Lung (tissue), 12 donors: ENCODE data around the gene NXPH2. TPM values are rescaled to one million over a fixed set of nuclear protein-coding genes. Genes with fewer than 3 reads are reported as not detected.

Experiments
- ATAC-seq: fragments of 200-7000 bp; cut with Tn5 transposase; one replicate; pipeline ENCODE4 v1.9.1; 2020; ENCODE audit warnings: moderate number of reproducible peaks; ENCODE audit not compliant: insufficient read depth, low FRiP score
- DNase-seq, 3 donors: peaks; one replicate each; pipeline ENCODE4 v3.0.0-alpha.2; 2013 to 2017
- H3K27ac ChIP-seq, 2 donors: one replicate each; pipeline ENCODE4 v1.5.1; 2013; ENCODE audit warnings: mild to moderate bottlenecking in 2 of 2, moderate library complexity in 2 of 2, control low read depth in 1 of 2, inconsistent platforms in 1 of 2, low read depth in 1 of 2, low read length in 1 of 2
- H3K27me3 ChIP-seq, 3 donors: one replicate each; pipeline ENCODE4 v1.5.1; 2013; ENCODE audit warnings: low read length in 2 of 3; ENCODE audit not compliant: control insufficient read depth in 3 of 3, insufficient read depth in 3 of 3
- H3K36me3 ChIP-seq, 4 donors: one replicate each; pipeline ENCODE4 v1.5.1; 2013; ENCODE audit warnings: low read length in 4 of 4, mild to moderate bottlenecking in 1 of 4, moderate library complexity in 1 of 4; ENCODE audit not compliant: control insufficient read depth in 4 of 4, insufficient read depth in 4 of 4
- H3K4me1 ChIP-seq, 5 donors: one replicate each; pipeline ENCODE4 v1.5.1; 2013; ENCODE audit warnings: low read length in 5 of 5, mild to moderate bottlenecking in 2 of 5, moderate library complexity in 1 of 5; ENCODE audit not compliant: control insufficient read depth in 5 of 5, insufficient read depth in 5 of 5
- H3K4me3 ChIP-seq: one replicate; pipeline ENCODE4 v1.5.1; 2013; ENCODE audit warnings: mild to moderate bottlenecking, control low read depth, moderate library complexity
- H3K9ac ChIP-seq, 2 donors: one replicate each; pipeline ENCODE4 v1.5.1; 2013; ENCODE audit warnings: low read length in 2 of 2, control low read depth in 1 of 2; ENCODE audit not compliant: insufficient read depth in 1 of 2
- H3K9me3 ChIP-seq, 4 donors: one replicate each; pipeline ENCODE4 v1.5.1; 2013; ENCODE audit warnings: low read length in 3 of 4, mild to moderate bottlenecking in 1 of 4, moderate library complexity in 1 of 4; ENCODE audit not compliant: control insufficient read depth in 4 of 4, insufficient read depth in 3 of 4
- WGBS, 2 donors: extraction: QIAGEN DNeasy Blood & Tissue Kit; methylation state at CpG; one replicate each; pipeline ENCODE4 v1.1.7; 2013; 5-methylcytosine and 5-hydroxymethylcytosine counted together
- polyA plus RNA-seq, 2 donors: library from polyadenylated mRNA; stranded (reverse); fragments of 200-250 nt; gene quantifications; one replicate each; pipeline ENCODE4 v1.2.1, GENCODE V29; 2013
- total RNA-seq, 2 donors: library from RNA; depleted of rRNA in 1 of 2; stranded (reverse); fragments of >200 nt in 1 of 2; gene quantifications; one replicate each; pipeline ENCODE4 v1.2.1, GENCODE V29; 2014 to 2021
- TF ChIP-seq, protein P1 (sequence below): IDR thresholded peaks from 2 replicates; pipeline ENCODE4 v1.5.1; 2012; ENCODE audit warnings: mild to moderate bottlenecking; ENCODE audit errors: control extremely low read depth, extremely low read depth
- donor health status: control.
- donor health status: control.
- donor health status: Bipolar disorder and iron deficiency.
- donor health status: healthy.
- donor health status: DM: yes; HTN: yes; CAD: no.

The NXPH2 gene
- total and polyA plus RNA-seq, 4 donors = not detected

DNA sequence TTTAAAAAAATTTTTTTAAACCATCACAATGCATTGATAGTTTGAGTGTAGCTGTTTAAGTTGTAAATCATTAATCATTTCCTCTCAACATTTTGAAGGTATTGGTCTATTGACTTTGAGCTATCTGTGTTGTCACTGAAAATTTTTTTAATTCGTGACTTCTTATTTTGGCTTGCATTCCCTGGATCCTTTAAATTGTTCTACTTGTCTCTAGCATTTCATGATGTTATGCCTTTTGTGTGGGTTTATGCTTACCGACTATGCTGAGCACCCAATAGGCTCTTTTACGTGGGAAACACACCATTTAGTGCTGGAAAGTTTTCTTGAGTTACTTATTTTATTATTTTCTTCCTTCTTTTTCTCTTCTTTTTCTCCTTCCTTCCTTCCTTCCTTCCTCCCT, 31.2 kb upstream of the NXPH2 start:
- H3K4me1 ChIP-seq = no peaks in the 10 kb centered on the region
- H3K9me3 ChIP-seq = peaks cover 0 to 1% (median 0%) of the 10 kb centered on the region in 4 donors
- H3K27ac ChIP-seq = no peak overlapping the region
- no peaks in the 10 kb centered on the region for H3K27me3 ChIP-seq
- no peak overlapping the region for H3K4me3 ChIP-seq
- TF ChIP-seq, protein P1, sequence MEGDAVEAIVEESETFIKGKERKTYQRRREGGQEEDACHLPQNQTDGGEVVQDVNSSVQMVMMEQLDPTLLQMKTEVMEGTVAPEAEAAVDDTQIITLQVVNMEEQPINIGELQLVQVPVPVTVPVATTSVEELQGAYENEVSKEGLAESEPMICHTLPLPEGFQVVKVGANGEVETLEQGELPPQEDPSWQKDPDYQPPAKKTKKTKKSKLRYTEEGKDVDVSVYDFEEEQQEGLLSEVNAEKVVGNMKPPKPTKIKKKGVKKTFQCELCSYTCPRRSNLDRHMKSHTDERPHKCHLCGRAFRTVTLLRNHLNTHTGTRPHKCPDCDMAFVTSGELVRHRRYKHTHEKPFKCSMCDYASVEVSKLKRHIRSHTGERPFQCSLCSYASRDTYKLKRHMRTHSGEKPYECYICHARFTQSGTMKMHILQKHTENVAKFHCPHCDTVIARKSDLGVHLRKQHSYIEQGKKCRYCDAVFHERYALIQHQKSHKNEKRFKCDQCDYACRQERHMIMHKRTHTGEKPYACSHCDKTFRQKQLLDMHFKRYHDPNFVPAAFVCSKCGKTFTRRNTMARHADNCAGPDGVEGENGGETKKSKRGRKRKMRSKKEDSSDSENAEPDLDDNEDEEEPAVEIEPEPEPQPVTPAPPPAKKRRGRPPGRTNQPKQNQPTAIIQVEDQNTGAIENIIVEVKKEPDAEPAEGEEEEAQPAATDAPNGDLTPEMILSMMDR = no peak
- 83 to 95% methylated on average over 3 of the region's 3 CpGs for WGBS, 2 donors
- no peaks in the 10 kb centered on the region for H3K36me3 ChIP-seq
- DNase-seq (no peak), ATAC-seq (no peak)
- no peak overlapping the region for H3K9ac ChIP-seq

DNA sequence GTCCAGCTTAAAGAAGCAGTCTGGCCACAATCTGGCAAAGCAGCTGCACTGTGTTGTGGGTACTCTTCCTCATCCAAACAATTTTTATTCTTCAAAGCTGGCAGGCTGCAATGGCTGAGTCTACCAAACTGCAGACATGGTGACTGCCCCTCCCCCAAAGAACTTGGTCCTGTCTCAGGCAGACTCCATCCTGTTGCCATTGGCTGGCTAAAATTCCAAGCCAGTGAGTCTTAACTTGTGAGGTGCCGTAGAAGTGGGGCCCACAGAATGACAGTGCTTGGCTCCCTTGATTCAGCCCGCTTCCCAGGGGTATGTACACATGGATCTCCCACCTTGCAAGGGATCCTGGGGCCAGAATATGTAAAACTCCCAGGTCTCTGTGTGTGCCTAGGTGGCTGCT, 14.5 kb upstream of the NXPH2 start:
- TF ChIP-seq, protein P1 = no peak
- H3K9ac ChIP-seq = no peak overlapping the region
- no peaks in the 10 kb centered on the region for H3K4me1 ChIP-seq
- peaks cover 0 to 4% (median 2%) of the 10 kb centered on the region in 4 donors for H3K9me3 ChIP-seq
- ATAC-seq = no peak
- H3K27ac ChIP-seq = no peak overlapping the region
- 93 to 95% methylated on average over 2 of the region's 2 CpGs for WGBS, 2 donors
- H3K27me3 ChIP-seq = no peaks in the 10 kb centered on the region
- no peaks in the 10 kb centered on the region for H3K36me3 ChIP-seq
- no peak overlapping the region for H3K4me3 ChIP-seq
- DNase-seq = no peak

DNA sequence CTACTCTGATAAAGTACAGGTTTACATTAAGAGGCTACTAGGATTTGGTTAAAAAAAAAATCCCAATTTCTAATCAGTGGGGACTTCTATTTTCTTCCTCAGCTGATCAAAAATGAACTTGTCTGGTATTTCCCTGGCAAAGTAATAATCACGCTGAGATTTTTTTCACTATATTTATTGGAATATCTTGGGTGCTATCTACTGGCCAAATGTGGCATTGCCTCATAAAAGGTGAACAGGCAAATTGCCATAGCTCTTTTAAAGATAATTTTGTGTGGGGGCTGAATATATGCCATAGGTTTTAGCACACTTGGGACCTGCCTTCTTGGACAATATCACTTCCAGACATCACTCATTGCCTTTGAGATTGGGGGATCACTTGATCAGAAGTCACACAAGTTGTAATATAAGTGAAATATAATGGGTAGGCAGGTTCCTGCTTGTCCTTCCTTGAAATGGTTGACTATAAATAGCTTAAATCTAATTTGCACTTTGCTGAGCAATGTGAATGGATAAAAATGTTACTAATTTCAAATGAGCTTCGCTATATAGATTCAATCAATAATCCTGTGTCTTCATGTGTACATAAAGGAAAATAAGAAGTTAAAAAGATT, 7.0 kb upstream of the NXPH2 start:
- peaks cover 0 to 16% (median 9%) of the 10 kb centered on the region in 3 donors for H3K27me3 ChIP-seq
- H3K9ac ChIP-seq = no peak overlapping the region
- TF ChIP-seq, protein P1 = peak; percentile 36
- no peaks in the 10 kb centered on the region for H3K4me1 ChIP-seq
- DNase-seq = peak in 2 of 3 donors; percentile 68 to 73
- no peak overlapping the region for H3K4me3 ChIP-seq
- no peak for ATAC-seq
- H3K27ac ChIP-seq = no peak overlapping the region
- H3K9me3 ChIP-seq = no peaks in the 10 kb centered on the region
- 26 to 29% methylated on average over 2 of the region's 2 CpGs for WGBS, 2 donors
- H3K36me3 ChIP-seq = no peaks in the 10 kb centered on the region

DNA sequence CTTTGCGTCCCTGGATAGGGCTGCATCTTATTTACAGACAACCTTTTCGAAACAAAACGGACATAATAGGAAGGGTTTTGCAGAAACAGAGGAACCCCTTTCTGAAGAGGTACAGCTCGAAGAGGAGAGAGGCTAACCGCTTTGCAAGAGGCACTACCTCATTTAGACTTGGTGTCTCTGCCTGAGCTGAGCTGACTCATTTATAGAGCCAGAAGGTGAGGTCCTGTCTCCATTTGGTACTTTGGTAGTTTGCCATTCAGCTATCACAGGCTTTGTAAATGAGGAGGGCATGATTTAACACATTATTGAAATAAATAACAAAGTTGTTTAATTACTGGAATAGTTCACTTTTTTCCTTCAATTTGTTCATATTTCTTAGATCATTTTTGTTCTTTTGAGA, 2.2 kb upstream of the NXPH2 start:
- TF ChIP-seq, protein P1 = no peak
- Histone ChIP-seq H3K9me3 (peaks cover 0 to 4% (median 0%) of the 10 kb centered on the region in 4 donors), H3K27me3 (peaks cover 13 to 54% (median 45%) of the 10 kb centered on the region in 3 donors)

More for the DNA sequence above, 2.2 kb upstream of the NXPH2 start:
- ATAC-seq = no peak
- Histone ChIP-seq H3K4me3 (no peak overlapping the region), H3K27ac (no peak overlapping the region), H3K4me1 (peaks cover 0 to 17% (median 2%) of the 10 kb centered on the region in 5 donors), H3K9ac (no peak overlapping the region), H3K36me3 (no peaks in the 10 kb centered on the region)
- WGBS, 2 donors = 91% methylated on average over 5 of the region's 5 CpGs
- no peak for DNase-seq
